Sigmoid colon (tissue), 7 donors: ENCODE results near the gene TM9SF4. TPM values are rescaled to one million over a fixed set of nuclear protein-coding genes. Genes with fewer than 3 reads are reported as not detected.
"Not testable (repeated sequence)": the region's sequence is repeated elsewhere in the genome, so short reads cannot be mapped to it uniquely, and the experiment has no call there.

Experiments
- DNase-seq: peaks from one replicate; pipeline ENCODE4 v3.0.0-alpha.2; 2019
- H3K27ac ChIP-seq, 4 donors: fragments of 200-600 bp; sonication (generic); one replicate each; pipeline ENCODE4 v1.5.1; 2016 to 2019; ENCODE audit warnings: mild to moderate bottlenecking in 1 of 4
- H3K27me3 ChIP-seq, 3 donors: fragments of 200-600 bp; sonication (generic); one replicate each; pipeline ENCODE4 v1.5.1; 2019; ENCODE audit warnings: mild to moderate bottlenecking in 1 of 3
- H3K36me3 ChIP-seq, 4 donors: fragments of 200-600 bp; sonication (generic); one replicate each; pipeline ENCODE4 v1.5.1; 2016 to 2019
- H3K4me1 ChIP-seq, 4 donors: fragments of 200-600 bp; sonication (generic); one replicate each; pipeline ENCODE4 v1.5.1; 2017 to 2019
- H3K4me3 ChIP-seq, 4 donors: fragments of 200-600 bp; sonication (generic); one replicate each; pipeline ENCODE4 v1.5.1; 2017 to 2019; ENCODE audit warnings: mild to moderate bottlenecking in 2 of 4, moderate library complexity in 1 of 4
- H3K9me3 ChIP-seq, 4 donors: fragments of 200-600 bp in 3 of 4; sonication (generic) in 3 of 4; one replicate each; pipeline versions ENCODE4 v1.5.1 to v1.6.1; 2013 to 2019
- EP300 ChIP-seq, 4 donors: sonication (generic); formaldehyde crosslinking; IDR thresholded peaks; one replicate each; pipeline ENCODE4 v1.6.1; 2017; ENCODE audit warnings: antibody characterized with exemption in 4 of 4
- POLR2A ChIP-seq, 2 donors: fragments of 450-650 bp; IDR thresholded peaks; one replicate each; pipeline ENCODE4 v1.6.1; 2016; ENCODE audit warnings: antibody characterized with exemption in 2 of 2, mild to moderate bottlenecking in 2 of 2, moderate library complexity in 2 of 2
- POLR2AphosphoS5 ChIP-seq, 4 donors: sonication (generic); formaldehyde crosslinking; IDR thresholded peaks; one replicate each; pipeline ENCODE4 v1.6.1; 2017; ENCODE audit warnings: antibody characterized with exemption in 4 of 4
- WGBS, 2 donors: extraction: QIAGEN DNeasy Blood & Tissue Kit; methylation state at CpG; one replicate each; pipeline ENCODE4 v1.1.7; 2013; 5-methylcytosine and 5-hydroxymethylcytosine counted together
- intact Hi-C: fragments of 100-400 bp; cut with DNase I; formaldehyde crosslinking; loops from one replicate; pipeline ENCODE4 v1.15.1; 2023
- polyA plus RNA-seq, 3 donors: library from polyadenylated mRNA; stranded (reverse); fragments of 200-250 nt; gene quantifications; one replicate each; pipeline ENCODE4 v1.2.3, GENCODE V29; 2013
- total RNA-seq, 4 donors: library from RNA; depleted of rRNA; stranded (reverse); fragments of >200 nt; gene quantifications; one replicate each; pipeline ENCODE4 v1.1.0, GENCODE V29; 2016
- TF ChIP-seq, protein P1 (sequence below), 4 experiments: fragments of 450-650 bp in 3 of 4; fragments of 200-600 bp in 1 of 4; IDR thresholded peaks; one replicate each; pipeline ENCODE4 v1.5.1; 2016 to 2019; ENCODE audit warnings: antibody characterized with exemption in 4 of 4, mild to moderate bottlenecking in 3 of 4, moderate library complexity in 2 of 4
- donor health status: healthy with polysubstance abuse.
- donor health status: Bipolar disorder and iron deficiency.
- donor health status: healthy.

The TM9SF4 gene
- total and polyA plus RNA-seq, 7 donors = 6.6 to 38.3 (median 17.1) TPM

DNA sequence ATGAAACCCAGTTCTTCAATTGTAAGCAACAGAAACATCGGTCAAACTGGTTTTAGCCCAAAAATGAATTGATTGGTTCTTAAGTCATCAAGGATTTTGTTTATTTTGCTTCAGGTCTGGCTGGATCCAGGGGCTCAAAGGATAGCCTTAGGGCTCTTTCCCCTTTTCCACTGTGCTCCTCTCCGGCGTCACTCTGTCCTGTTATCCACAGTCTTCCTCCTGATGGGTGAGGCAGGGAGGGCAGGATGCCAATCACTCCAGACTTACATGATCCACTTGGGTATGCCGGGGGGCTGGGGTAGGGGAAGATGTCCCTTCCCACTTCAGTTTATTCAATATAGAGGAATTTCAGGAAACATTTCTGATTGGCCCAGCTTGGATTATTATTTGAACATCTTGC lies 58.0 kb downstream of the TM9SF4 start:
- Histone ChIP-seq H3K27me3 (no peaks in the 10 kb centered on the region), H3K4me1 (peaks cover 0 to 15% (median 0%) of the 10 kb centered on the region in 4 donors), H3K36me3 (peaks cover 0 to 48% (median 24%) of the 10 kb centered on the region in 4 donors), H3K4me3 (no peak overlapping the region), H3K9me3 (no peaks in the 10 kb centered on the region), H3K27ac (no peak overlapping the region)
- peak; percentile 57 for DNase-seq
- intact Hi-C loops = no loop called here
- TF ChIP-seq POLR2AphosphoS5 (IDR thresholded peaks at IDR 0.05) (no peak), POLR2A (IDR thresholded peaks at IDR 0.05) (no peak), EP300 (IDR thresholded peaks at IDR 0.05) (no peak)
- TF ChIP-seq, protein P1, sequence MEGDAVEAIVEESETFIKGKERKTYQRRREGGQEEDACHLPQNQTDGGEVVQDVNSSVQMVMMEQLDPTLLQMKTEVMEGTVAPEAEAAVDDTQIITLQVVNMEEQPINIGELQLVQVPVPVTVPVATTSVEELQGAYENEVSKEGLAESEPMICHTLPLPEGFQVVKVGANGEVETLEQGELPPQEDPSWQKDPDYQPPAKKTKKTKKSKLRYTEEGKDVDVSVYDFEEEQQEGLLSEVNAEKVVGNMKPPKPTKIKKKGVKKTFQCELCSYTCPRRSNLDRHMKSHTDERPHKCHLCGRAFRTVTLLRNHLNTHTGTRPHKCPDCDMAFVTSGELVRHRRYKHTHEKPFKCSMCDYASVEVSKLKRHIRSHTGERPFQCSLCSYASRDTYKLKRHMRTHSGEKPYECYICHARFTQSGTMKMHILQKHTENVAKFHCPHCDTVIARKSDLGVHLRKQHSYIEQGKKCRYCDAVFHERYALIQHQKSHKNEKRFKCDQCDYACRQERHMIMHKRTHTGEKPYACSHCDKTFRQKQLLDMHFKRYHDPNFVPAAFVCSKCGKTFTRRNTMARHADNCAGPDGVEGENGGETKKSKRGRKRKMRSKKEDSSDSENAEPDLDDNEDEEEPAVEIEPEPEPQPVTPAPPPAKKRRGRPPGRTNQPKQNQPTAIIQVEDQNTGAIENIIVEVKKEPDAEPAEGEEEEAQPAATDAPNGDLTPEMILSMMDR (IDR thresholded peaks at IDR 0.05) = no peak
- 97 to 98% methylated on average over 4 of the region's 4 CpGs for WGBS, 2 donors

DNA sequence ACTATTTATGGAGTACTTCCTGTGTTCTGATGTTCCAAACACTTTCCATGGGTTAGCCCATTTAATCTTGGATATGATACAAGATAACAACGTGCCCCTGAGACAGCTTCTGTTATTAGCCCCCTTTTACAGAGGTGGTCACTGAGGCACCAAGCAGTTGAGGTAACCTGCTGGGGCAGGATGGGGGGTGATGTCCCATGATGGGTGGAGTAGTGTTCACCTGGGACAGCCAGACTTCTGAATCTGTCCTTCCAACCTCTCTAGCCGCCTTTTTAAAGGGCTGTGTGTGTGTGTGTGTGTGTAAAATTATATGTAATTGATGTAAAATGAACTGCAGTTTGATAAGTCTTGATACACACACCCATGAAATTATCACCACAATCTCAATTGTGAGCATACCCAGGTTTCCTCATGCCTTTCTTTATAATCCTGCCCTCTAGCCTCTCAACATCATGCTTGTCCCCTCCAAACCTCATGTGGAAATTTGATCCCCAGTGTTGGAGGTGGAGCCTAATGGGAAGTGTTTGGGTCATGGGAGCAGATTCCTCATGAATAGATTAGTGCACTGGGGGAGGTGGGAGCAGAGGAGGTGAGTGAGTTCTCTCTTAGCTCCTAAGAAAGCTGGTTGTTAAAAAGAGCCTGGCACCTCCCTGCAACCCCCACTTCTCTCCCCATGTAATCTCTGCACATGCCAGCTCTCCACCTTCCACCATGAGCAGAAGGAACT lies 58.8 kb downstream of the TM9SF4 start:
- peak; percentile 12 for DNase-seq
- Histone ChIP-seq H3K4me1 (peaks cover 0 to 15% (median 0%) of the 10 kb centered on the region in 4 donors), H3K36me3 (peaks cover 0 to 40% (median 22%) of the 10 kb centered on the region in 4 donors), H3K4me3 (no peak overlapping the region), H3K27me3 (no peaks in the 10 kb centered on the region), H3K27ac (no peak overlapping the region), H3K9me3 (no peaks in the 10 kb centered on the region)
- TF ChIP-seq POLR2AphosphoS5 (IDR thresholded peaks at IDR 0.05) (no peak), POLR2A (IDR thresholded peaks at IDR 0.05) (no peak), EP300 (IDR thresholded peaks at IDR 0.05) (no peak)
- TF ChIP-seq, protein P1 (IDR thresholded peaks at IDR 0.05) = no peak
- intact Hi-C loops = no loop called here
- WGBS, 2 donors = 57 to 77% methylated on average over 2 of the region's 2 CpGs

DNA sequence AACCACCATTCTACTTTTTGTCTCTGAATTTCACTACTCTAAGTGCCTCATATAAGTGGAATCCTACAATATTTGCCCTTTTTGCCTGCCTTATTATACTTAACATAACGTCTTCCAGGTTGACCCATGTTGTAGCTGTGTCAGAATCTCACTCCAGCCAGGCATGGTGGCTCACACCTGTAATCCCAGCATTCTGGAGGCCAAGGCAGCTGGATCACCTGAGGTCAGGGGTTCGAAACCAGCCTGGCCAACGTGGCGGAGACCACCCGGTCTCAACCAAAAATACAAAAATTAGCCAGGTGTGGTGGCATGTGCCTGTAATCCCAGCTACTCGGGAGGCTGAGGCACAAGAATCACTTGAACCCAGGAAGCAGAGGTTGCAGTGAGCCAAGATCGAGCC lies 68.2 kb downstream of the TM9SF4 start:
- DNase-seq = peak; percentile 3
- H3K4me3 ChIP-seq, H3K4me1 ChIP-seq, H3K9me3 ChIP-seq, H3K27me3 ChIP-seq, H3K27ac ChIP-seq, intact Hi-C loops, H3K36me3 ChIP-seq: not testable (repeated sequence)
- 94% methylated on average over 7 of the region's 7 CpGs for WGBS, 2 donors

DNA sequence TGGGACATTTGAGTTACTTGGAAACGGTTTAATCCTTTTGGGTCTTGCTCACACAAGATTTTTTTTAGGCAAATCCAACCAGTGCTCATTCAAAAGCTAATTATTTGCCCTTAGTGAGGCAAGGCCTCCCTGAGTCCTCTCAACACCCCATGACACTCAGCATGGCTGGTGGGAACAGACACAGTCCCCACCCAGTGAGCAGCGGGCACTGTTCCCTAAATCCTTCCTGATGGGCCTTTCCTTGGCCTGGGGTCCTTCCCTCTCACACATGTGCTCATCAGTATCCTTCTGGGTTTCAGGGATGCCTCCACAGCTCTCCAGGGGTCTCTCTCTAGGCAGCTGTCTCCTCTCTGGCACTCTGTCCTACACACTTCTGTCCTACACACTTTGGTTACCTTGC lies 70.0 kb downstream of the TM9SF4 start:
- Histone ChIP-seq H3K27me3 (no peaks in the 10 kb centered on the region), H3K4me1 (no peaks in the 10 kb centered on the region), H3K36me3 (peaks cover 0 to 5% (median 0%) of the 10 kb centered on the region in 4 donors), H3K4me3 (no peak overlapping the region), H3K27ac (no peak overlapping the region), H3K9me3 (no peaks in the 10 kb centered on the region)
- 91 to 95% methylated on average over 2 of the region's 2 CpGs for WGBS, 2 donors
- intact Hi-C loops = no loop called here
- TF ChIP-seq, protein P1 (IDR thresholded peaks at IDR 0.05) = no peak
- TF ChIP-seq EP300 (IDR thresholded peaks at IDR 0.05) (no peak), POLR2AphosphoS5 (IDR thresholded peaks at IDR 0.05) (no peak), POLR2A (IDR thresholded peaks at IDR 0.05) (no peak)
- DNase-seq = peak; percentile 14

DNA sequence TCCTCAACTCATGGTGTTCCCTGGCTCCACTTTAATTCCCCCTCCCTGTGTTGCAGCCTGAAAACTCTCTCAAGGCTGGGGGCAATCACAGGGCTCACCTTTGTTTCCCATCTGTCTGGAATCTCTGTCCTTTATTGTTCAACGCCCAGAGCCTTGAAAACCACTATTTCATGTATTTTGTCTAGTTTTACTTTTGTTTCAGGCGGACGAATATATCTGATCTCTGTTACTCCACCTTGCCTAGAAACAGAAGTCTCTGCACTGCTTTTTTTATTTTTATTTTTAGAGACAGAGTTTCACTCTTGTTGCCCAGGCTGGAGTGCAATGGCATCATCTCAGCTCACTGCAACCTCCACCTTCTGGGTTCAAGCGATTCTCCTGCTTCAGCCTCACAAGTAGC lies 70.4 kb downstream of the TM9SF4 start:
- Histone ChIP-seq H3K9me3 (no peaks in the 10 kb centered on the region), H3K36me3 (peaks cover 0 to 5% (median 0%) of the 10 kb centered on the region in 4 donors), H3K4me3 (no peak overlapping the region), H3K4me1 (no peaks in the 10 kb centered on the region), H3K27ac (no peak overlapping the region), H3K27me3 (no peaks in the 10 kb centered on the region)
- intact Hi-C loops = no loop called here
- DNase-seq = no peak
- WGBS, 2 donors = 91 to 94% methylated on average over 4 of the region's 4 CpGs
- TF ChIP-seq EP300 (IDR thresholded peaks at IDR 0.05) (no peak), POLR2A (IDR thresholded peaks at IDR 0.05) (no peak), POLR2AphosphoS5 (IDR thresholded peaks at IDR 0.05) (no peak)
- TF ChIP-seq, protein P1 (IDR thresholded peaks at IDR 0.05) = no peak
